GM18507 (cell line): Measurements from ENCODE around the gene TM9SF2.

Source experiments
- DNase-seq: peaks from one replicate; pipeline ENCODE4 v3.0.0; 2011; ENCODE audit warnings: low read depth; ENCODE audit not compliant: insufficient read length; ENCODE audit errors: extremely low spot score
- FAIRE-seq: peaks from 2 replicates; lab custom pipeline; 2011; peaks lifted over from hg19 to GRCh38; lab: Jason Lieb, UNC

The TM9SF2 gene

GRCh38 chr13:99605420-99606323, 104.4 kb downstream of the TM9SF2 start:
- FAIRE-seq (peak; percentile 70), DNase-seq (peak; percentile 23)

- DNase-seq (peak; percentile 89), FAIRE-seq (peak; percentile 90)
These were observed 105.2 kb downstream of the TM9SF2 start, which contains the start of gene CLYBL for GRCh38 chr13:99606324-99607066. CLYBL (plus strand) TSS chr13:99606690.

GRCh38 chr13:99608345-99608744, 107.1 kb downstream of the TM9SF2 start:
- no peak for FAIRE-seq

GRCh38 chr13:99610702-99611289, 109.5 kb downstream of the TM9SF2 start:
- FAIRE-seq, result no peak
- DNase-seq, result no peak

More at GRCh38 chr13:99608345-99608744, 107.1 kb downstream of the TM9SF2 start:
- no peak for DNase-seq
